Measurements from ENCODE around the gene GLMP. TPM values are rescaled to one million over a fixed set of nuclear protein-coding genes. Genes with fewer than 3 reads are reported as not detected.

The GLMP gene
- total RNA-seq, 1 experiment from 2014 or later = 60.3 TPM

DNA sequence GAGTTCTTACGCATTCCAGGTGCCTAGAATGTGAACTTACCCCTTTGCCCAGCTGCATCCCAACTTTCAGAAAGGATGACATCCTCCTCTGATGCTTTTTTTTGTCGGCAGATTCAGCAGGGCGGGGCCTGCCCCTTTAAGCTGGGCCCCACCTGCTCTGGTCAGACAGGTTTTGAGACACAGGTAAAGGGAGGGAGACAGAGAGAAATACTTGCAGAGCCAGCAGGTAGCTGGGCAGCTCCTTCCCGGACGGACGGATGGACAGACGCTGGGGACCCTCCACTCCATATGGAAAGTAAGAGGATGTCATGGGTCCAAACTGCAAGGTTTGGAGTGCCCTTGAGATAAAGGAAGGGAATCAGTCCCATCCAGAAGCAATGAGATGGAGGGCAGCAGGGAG is 11.4 kb downstream of the GLMP start, which contains the start of gene TMEM79:
TMEM79 (plus strand) TSS at position 214 of the 400 bp plus-strand sequence. CDS start 902 bp downstream, outside the sequence.
- Mint-ChIP-seq H3K27me3 (ENCODE audit: low read depth) (no peaks in the 10 kb centered on the region), H3K4me3 (peak within 1 kb of the TSS; percentile 97), H3K36me3 (no peaks in the 10 kb centered on the region), H3K4me1 (peaks cover 24% of the 10 kb centered on the region), H3K27ac (peak within 1 kb of the TSS; percentile 97), H3K9me3 (no peaks in the 10 kb centered on the region)
- ATAC-seq = no peak
- TF ChIP-seq NFYB (CRISPR knock-in tag; conservative IDR thresholded peaks at IDR 0.05; ENCODE audit: low read depth) = no peak
- TF ChIP-seq SMAD3 (CRISPR knock-in tag; IDR thresholded peaks at IDR 0.05; ENCODE audit: borderline replicate concordance) = no peak
- no peak for DNase-seq (ENCODE audit: low spot score)
- ChIA-PET POLR2A (interaction anchor here (2.0 kb wide), 1 partner anchor 53 kb away, joined by 10 read pairs; the partner anchor contains the start of genes CCT3 and TSACC), CTCF (interaction anchor here (1.3 to 2.3 kb wide), 6 partner anchors 36 to 346 kb away, joined by 3 to 9 read pairs (median 5); no protein-coding TSS in a partner anchor)

DNA sequence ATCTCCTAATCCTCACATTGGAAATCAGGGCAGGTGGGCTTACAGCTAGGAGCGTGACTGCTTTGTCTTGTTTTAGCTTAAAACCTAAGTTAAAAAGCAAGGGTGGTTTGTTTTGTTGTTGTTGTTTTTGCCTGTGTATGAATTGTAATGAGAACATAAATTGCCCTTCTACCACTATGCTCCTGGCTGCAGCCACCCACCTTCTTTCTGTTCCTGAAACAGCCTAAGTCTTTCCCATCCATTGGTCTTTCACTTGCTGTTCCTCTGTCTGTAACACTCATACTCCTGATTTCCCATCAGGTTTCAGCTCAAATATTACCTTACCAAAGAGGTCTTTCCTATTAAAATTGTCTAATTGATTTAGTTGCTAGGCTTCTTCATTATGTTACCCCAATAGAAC is 12.0 kb downstream of the GLMP start:
- DNase-seq (ENCODE audit: low spot score) (no peak), ATAC-seq (no peak)
- Mint-ChIP-seq H3K4me3 (peak overlapping the region; percentile 97), H3K27me3 (ENCODE audit: low read depth) (no peaks in the 10 kb centered on the region), H3K9me3 (no peaks in the 10 kb centered on the region), H3K4me1 (peaks cover 24% of the 10 kb centered on the region), H3K27ac (peak overlapping the region; percentile 97), H3K36me3 (peaks cover 4% of the 10 kb centered on the region)
- ChIA-PET POLR2A (interaction anchor here (0.6 to 2.0 kb wide), 9 partner anchors 11 to 1989 kb away, joined by 3 to 10 read pairs (median 5); partner anchors contain the start of genes CCT3, PMF1 and TSACC), CTCF (interaction anchor here (0.9 to 2.4 kb wide), 16 partner anchors 19 to 346 kb away, joined by 3 to 18 read pairs (median 6); partner anchors contain the start of genes CCT3, PMF1 and TSACC)
- TF ChIP-seq ZNF263 (CRISPR knock-in tag; IDR thresholded peaks at IDR 0.05; ENCODE audit: low read depth) (no peak), TP53 (CRISPR knock-in tag; IDR thresholded peaks at IDR 0.05) (no peak)

DNA sequence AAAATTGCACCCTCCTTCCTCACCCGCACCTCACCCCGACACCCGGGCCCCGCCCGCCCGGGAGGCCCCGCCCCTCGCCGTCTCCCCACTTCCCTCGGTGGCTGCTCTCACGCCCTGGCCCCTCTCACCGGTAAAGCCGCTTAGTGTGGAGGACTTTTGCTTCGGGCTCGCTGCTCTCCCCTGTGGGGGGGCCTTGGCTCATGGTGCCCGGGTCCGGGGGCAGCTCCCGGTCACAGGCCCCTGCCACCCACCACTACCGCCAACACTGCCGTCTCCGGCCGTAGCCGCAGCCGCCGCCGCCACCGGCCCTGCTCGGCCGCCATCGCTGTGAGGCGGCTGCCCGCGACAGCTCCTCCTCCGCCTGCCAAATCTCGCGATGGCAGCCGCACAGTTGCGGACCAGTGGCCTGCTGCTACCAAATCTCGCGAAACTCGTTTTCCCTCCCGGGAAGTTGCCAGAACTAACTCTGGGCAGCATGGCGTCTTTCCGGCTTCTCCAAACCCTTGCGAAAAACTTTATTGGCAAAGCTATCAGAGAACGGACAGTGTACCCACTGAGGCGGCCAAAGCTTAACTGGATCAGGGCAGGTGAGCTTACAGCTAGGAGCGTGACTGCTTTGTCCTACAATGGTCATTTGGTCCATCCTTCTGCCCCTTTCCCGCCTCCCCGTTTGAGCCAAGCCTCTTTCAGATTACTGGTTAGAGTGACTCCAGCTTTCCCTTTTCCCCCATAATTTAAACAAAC is 12.8 kb downstream of the GLMP start, which contains the start of gene SMG5:
SMG5 (minus strand) TSS at position 347 of the 744 bp plus-strand sequence; CDS start at position 202, 145 bp downstream.
- Mint-ChIP-seq H3K4me1 (peaks cover 24% of the 10 kb centered on the region), H3K9me3 (no peaks in the 10 kb centered on the region), H3K27me3 (ENCODE audit: low read depth) (no peaks in the 10 kb centered on the region), H3K4me3 (peak within 1 kb of the TSS; percentile 97), H3K36me3 (peaks cover 13% of the 10 kb centered on the region), H3K27ac (peak within 1 kb of the TSS; percentile 97)
- ATAC-seq (peak; percentile 94), DNase-seq (ENCODE audit: low spot score) (peak; percentile 97)
- POLR2A ChIA-PET = interaction anchor here (0.5 to 2.0 kb wide), 13 partner anchors 10 to 1989 kb away, joined by 3 to 10 read pairs (median 4); partner anchors contain the start of genes CCT3, PMF1 and TSACC
- CTCF ChIA-PET = interaction anchor here (0.7 to 2.4 kb wide), 26 partner anchors 11 to 345 kb away, joined by 3 to 18 read pairs (median 5); partner anchors contain the start of genes CCT3, PMF1, SLC25A44 and TSACC
- TF ChIP-seq SMAD3 (CRISPR knock-in tag; IDR thresholded peaks at IDR 0.05; ENCODE audit: borderline replicate concordance) = peak; percentile 14; the same call in 1 of the 2 replicates
- TF ChIP-seq, protein P1, sequence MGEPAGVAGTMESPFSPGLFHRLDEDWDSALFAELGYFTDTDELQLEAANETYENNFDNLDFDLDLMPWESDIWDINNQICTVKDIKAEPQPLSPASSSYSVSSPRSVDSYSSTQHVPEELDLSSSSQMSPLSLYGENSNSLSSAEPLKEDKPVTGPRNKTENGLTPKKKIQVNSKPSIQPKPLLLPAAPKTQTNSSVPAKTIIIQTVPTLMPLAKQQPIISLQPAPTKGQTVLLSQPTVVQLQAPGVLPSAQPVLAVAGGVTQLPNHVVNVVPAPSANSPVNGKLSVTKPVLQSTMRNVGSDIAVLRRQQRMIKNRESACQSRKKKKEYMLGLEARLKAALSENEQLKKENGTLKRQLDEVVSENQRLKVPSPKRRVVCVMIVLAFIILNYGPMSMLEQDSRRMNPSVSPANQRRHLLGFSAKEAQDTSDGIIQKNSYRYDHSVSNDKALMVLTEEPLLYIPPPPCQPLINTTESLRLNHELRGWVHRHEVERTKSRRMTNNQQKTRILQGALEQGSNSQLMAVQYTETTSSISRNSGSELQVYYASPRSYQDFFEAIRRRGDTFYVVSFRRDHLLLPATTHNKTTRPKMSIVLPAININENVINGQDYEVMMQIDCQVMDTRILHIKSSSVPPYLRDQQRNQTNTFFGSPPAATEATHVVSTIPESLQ (CRISPR knock-in tag; IDR thresholded peaks at IDR 0.05) = no peak
- TF ChIP-seq FOXK1 (CRISPR knock-in tag; IDR thresholded peaks at IDR 0.05) = peak; percentile 80; the same call in 1 of the 2 replicates
- TF ChIP-seq, protein P2, sequence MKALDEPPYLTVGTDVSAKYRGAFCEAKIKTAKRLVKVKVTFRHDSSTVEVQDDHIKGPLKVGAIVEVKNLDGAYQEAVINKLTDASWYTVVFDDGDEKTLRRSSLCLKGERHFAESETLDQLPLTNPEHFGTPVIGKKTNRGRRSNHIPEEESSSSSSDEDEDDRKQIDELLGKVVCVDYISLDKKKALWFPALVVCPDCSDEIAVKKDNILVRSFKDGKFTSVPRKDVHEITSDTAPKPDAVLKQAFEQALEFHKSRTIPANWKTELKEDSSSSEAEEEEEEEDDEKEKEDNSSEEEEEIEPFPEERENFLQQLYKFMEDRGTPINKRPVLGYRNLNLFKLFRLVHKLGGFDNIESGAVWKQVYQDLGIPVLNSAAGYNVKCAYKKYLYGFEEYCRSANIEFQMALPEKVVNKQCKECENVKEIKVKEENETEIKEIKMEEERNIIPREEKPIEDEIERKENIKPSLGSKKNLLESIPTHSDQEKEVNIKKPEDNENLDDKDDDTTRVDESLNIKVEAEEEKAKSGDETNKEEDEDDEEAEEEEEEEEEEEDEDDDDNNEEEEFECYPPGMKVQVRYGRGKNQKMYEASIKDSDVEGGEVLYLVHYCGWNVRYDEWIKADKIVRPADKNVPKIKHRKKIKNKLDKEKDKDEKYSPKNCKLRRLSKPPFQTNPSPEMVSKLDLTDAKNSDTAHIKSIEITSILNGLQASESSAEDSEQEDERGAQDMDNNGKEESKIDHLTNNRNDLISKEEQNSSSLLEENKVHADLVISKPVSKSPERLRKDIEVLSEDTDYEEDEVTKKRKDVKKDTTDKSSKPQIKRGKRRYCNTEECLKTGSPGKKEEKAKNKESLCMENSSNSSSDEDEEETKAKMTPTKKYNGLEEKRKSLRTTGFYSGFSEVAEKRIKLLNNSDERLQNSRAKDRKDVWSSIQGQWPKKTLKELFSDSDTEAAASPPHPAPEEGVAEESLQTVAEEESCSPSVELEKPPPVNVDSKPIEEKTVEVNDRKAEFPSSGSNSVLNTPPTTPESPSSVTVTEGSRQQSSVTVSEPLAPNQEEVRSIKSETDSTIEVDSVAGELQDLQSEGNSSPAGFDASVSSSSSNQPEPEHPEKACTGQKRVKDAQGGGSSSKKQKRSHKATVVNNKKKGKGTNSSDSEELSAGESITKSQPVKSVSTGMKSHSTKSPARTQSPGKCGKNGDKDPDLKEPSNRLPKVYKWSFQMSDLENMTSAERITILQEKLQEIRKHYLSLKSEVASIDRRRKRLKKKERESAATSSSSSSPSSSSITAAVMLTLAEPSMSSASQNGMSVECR (CRISPR knock-in tag; IDR thresholded peaks at IDR 0.05; ENCODE audit: borderline replicate concordance) = peak; percentile 56; the same call in 1 of the 2 replicates
- TF ChIP-seq ZNF416 (CRISPR knock-in tag; IDR thresholded peaks at IDR 0.05) = peak; percentile 84; the same call in 1 of the 2 replicates
- TF ChIP-seq JUN (CRISPR knock-in tag; IDR thresholded peaks at IDR 0.05) = no peak
- TF ChIP-seq, protein P3, sequence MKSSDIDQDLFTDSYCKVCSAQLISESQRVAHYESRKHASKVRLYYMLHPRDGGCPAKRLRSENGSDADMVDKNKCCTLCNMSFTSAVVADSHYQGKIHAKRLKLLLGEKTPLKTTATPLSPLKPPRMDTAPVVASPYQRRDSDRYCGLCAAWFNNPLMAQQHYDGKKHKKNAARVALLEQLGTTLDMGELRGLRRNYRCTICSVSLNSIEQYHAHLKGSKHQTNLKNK (CRISPR knock-in tag; IDR thresholded peaks at IDR 0.05) = no peak
- TF ChIP-seq, protein P4, sequence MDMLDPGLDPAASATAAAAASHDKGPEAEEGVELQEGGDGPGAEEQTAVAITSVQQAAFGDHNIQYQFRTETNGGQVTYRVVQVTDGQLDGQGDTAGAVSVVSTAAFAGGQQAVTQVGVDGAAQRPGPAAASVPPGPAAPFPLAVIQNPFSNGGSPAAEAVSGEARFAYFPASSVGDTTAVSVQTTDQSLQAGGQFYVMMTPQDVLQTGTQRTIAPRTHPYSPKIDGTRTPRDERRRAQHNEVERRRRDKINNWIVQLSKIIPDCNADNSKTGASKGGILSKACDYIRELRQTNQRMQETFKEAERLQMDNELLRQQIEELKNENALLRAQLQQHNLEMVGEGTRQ (CRISPR knock-in tag; IDR thresholded peaks at IDR 0.05) = peak; percentile 61
- TF ChIP-seq OVOL2 (CRISPR knock-in tag; IDR thresholded peaks at IDR 0.05; ENCODE audit: borderline replicate concordance) = no peak
- TF ChIP-seq, protein P5, sequence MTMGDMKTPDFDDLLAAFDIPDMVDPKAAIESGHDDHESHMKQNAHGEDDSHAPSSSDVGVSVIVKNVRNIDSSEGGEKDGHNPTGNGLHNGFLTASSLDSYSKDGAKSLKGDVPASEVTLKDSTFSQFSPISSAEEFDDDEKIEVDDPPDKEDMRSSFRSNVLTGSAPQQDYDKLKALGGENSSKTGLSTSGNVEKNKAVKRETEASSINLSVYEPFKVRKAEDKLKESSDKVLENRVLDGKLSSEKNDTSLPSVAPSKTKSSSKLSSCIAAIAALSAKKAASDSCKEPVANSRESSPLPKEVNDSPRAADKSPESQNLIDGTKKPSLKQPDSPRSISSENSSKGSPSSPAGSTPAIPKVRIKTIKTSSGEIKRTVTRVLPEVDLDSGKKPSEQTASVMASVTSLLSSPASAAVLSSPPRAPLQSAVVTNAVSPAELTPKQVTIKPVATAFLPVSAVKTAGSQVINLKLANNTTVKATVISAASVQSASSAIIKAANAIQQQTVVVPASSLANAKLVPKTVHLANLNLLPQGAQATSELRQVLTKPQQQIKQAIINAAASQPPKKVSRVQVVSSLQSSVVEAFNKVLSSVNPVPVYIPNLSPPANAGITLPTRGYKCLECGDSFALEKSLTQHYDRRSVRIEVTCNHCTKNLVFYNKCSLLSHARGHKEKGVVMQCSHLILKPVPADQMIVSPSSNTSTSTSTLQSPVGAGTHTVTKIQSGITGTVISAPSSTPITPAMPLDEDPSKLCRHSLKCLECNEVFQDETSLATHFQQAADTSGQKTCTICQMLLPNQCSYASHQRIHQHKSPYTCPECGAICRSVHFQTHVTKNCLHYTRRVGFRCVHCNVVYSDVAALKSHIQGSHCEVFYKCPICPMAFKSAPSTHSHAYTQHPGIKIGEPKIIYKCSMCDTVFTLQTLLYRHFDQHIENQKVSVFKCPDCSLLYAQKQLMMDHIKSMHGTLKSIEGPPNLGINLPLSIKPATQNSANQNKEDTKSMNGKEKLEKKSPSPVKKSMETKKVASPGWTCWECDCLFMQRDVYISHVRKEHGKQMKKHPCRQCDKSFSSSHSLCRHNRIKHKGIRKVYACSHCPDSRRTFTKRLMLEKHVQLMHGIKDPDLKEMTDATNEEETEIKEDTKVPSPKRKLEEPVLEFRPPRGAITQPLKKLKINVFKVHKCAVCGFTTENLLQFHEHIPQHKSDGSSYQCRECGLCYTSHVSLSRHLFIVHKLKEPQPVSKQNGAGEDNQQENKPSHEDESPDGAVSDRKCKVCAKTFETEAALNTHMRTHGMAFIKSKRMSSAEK (CRISPR knock-in tag; IDR thresholded peaks at IDR 0.05; ENCODE audit: borderline replicate concordance) = no peak
- peak; percentile 60; the same call in 1 of the 2 replicates for TF ChIP-seq ZBTB21 (CRISPR knock-in tag; IDR thresholded peaks at IDR 0.05; ENCODE audit: borderline replicate concordance)
- TF ChIP-seq NR1H2 (CRISPR knock-in tag; IDR thresholded peaks at IDR 0.05) = no peak
- no peak for TF ChIP-seq FOXJ3 (CRISPR knock-in tag; IDR thresholded peaks at IDR 0.05; ENCODE audit: borderline replicate concordance)
